GM18858 (cell line): ENCODE results near the gene NWD2.

Experiments used
- ATAC-seq: cut with Tn5 transposase; IDR thresholded peaks from one replicate; pipeline ENCODE4 v1.9.1; 2021; ENCODE audit not compliant: unreplicated experiment

The NWD2 gene

DNA sequence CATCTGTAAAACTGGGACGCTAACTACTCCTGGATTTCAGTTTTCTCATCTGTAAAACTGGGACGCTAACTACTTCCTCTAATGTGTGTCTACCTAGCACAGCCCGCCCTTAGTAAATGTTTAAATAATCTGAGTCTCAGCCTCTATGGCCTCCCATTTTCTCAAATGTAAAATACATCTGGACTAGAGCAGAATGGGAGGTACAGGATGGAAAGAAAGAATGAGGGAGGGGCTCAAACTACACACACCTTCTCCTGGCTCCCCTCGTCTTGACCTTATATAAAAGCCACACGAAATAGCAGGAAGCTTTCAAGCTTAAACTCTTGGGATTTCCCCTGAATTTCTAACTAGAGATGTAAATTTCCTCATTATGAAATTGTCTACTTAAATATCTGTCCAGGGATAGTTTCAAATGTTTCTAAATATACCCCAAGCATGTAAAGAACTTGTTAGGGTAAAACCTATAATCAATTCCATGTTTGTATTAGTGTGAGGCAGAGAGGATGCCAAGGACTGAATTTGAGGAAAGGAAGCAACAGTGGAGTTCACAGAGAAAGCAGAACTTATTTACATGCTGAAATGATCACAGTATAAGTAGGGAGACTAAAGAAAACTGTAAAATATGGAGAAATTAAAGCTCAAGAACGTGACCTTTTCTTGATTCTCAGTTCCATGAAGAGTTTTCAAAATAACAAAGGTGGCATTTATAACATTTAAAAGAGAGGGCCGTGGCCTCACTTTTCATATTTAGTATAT, 220.0 kb downstream of the NWD2 start:
- no peak for ATAC-seq

DNA sequence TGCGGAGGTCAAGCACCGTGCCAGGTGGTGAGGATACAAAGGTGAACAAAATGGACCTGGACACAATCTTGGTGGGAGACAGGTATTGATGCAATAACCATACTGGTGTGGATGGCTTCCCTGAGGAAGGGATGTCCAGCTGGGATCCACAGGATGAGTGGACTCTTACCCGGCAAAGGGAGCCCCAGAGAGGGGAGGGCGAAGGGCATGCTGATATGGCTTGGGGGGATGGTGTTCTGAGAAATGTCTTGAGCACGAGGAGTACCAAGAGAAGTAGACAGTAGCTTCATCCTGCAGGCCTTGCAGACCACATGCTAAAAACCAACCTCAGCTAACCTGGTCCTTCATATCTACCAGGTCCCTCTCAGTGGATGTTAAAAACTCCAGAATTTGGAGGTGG, 220.8 kb downstream of the NWD2 start:
- no peak for ATAC-seq

DNA sequence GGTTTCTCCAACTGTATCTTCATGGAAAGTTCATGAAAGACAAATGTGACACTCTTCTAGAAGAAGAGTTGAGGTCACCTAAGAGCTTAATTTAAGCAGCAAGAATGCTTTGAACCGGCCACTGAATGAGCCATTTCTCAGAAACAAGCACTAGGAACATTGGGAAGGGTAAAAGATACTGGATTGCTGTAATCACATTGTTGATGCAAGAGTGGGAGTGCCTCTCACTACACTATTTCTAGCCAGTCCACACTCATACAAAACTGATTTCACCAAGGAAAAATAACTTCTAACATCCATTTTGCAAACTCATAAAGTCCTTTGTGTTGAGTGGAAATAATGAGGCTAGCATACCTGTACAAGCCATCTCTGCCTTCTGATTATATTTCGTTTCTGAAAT, 221.3 kb downstream of the NWD2 start:
- ATAC-seq, result no peak

DNA sequence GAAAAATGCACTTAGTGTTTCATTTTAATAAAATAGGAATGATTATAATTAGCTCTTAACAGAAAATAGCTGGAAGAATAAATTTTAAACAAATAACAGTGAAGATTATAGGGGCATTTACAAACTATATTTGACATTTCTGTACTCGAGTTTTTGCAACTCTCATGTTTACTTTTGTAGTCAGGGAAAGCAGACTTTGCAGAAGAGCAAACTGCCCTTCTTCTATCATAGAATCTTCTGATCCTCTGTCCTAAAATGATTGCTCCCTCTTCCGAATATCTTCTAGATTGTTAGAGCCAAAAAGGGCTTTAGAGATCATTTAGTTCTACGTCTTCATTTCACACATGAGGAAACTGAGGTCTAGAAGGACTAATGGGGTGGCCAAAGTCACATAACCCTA, 222.7 kb downstream of the NWD2 start:
- ATAC-seq, result no peak

DNA sequence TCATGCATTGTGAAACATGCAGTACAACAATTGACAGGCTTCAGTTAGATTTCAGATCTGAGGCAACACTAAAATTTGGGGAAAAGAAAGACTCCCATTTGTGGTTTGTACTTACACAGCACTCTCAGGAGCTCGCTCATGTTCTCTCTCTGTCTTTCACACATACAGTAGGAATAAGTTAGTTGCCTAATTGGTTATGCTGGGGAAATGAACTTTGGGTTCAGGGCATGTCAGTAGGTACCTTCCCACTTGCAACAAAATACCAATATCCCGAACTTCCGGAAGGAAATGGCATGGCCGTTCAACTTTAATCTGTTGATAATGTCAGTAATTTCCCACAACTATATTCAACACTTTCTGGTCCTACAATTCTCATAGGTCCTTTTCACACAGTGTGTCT, 223.3 kb downstream of the NWD2 start:
- no peak for ATAC-seq

DNA sequence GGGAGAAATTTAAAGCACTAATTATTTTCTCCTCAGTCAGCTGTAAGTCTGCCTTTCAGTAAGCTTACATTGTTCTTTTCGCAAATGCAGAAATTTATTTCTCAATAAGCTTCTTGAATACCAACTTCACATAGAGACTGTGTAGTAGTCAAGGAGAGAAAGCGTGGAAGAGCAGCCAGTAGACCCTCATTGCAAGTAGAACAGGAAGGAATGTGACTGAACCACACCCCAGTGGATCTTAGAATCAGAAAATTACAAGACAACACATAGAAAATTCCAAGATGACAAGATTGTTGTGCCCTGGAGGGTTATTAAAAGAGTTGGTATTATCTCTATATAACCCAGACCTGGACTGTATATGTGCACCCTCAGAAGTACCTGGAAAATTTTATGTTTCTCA, 224.7 kb downstream of the NWD2 start:
- no peak for ATAC-seq

DNA sequence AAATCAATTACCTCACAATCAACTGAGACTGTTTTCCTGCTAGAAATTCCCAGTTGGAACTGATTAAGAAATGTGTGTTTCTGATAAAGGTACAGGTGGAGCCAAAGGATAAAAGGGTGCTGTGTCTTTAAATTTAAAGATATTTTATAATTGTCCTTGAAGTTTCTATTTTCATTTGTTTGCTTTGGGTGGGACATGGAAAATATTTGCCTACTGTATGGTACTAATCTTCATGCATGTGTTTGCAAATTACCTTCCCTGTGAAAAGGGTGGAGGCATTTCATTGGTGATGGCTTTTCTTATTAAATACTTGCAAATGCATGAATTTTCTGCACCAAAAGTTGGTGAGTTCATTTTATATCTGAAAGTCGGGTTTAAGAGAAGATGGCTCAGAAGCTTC, 225.7 kb downstream of the NWD2 start:
- ATAC-seq, result no peak

DNA sequence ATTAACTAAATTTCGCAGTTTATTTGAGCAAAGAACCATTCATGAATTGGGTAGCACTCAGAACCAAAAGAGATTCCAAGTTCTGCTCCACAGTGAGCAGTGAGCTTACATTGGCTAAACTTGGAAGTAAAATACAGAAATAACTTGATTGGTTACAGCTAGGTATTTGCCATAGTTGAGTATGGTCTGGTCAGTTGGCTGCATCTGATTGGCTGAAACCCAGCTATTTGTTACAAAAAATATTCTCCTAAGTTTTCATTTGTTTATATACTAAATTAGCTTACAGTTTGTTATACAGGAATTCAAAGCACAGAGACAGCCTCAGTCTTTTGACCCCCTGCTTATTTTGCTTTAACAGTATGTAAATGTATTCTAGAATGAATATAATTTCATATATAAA, 226.6 kb downstream of the NWD2 start:
- ATAC-seq, result no peak

DNA sequence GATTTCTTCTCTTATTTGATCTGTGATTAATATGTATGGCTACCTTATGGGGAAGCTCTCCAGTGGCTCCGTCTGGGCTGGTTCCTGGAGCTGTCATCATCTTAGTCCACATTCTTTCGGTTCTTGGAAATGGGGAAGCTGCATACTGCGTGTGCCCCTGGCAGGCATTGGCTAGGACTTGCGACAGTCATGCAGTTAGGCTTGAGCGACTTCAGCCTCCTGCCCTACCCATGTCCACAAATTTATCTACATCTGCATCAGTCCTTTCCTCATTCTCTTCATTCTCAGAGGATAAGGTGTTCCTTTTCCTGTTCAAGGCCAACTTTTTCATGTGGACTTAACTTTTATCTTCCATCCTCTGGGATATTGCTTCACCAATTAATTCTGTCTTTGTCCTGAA, 227.4 kb downstream of the NWD2 start:
- no peak for ATAC-seq

DNA sequence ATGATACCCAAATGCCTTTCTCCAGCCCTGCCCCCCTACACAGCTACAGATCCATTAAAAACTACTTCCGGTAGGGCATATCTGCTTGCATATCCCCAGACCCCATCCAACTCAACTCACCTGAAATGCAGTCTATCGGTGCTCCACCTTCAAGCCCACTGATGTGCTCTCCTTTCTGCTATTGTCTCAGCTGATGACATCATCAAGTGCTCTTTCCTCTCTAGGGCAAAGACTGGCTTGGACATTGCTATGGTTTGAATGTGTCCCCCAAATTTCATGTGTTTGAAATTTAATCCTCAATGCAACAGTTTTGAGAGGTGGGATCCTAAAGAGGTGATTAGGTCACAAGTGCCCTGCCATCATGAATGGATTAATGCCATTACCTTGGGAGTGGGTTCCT, 229.3 kb downstream of the NWD2 start:
- ATAC-seq, result no peak

DNA sequence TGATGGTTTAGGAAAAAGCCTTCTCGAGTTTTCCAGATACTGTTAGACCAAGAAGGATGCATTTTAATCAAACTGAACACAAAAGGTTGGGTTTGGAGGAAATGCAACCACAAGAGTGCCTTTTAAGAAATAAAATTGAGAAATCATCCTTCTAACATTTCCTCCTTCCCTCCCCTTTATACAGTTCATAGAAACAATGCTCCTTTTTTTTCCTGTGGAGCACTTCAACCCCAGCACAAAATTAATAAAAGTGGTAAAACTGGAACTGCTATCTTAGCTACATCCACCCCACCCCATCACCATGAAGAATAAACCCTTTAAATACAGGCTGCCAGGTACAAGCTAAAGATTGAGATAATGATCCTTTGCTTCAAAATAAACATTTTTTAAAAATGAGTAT, 230.5 kb downstream of the NWD2 start:
- ATAC-seq, result no peak

DNA sequence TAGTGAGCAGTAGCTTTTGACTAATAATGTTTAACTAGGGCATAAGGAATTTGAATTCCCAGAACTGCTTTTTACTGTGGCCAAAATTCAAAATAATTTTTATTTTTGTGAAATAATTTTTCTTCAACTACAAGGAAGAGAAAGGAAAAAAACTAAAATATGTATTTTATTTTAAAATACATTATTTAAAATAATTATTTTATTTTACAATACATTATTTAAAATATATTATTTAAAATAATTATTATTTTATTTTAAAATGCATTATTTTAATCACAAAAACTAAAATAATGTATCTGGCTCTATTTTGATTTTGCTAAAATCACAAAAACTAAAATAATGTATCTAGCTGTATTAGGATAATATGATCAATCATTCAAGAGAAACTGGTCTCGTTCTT, 231.2 kb downstream of the NWD2 start:
- no peak for ATAC-seq

DNA sequence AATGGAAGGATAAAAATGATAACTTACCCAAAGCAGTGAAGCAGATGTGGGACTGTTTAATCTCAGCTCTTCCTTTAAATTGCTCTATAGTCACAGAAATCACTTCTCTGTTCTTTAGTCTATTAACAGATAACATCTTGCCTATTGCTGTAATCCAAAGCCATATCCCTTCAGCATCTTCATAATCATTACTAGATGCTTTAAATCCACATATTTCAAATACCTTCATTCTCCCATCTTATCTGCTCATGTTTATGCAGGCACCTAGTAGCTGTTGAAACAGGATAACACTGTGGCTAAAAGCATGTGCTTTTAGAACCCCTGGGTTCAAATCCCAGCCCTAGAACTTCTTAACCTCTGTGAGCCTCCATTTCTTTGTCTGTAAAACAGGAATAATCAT, 231.7 kb downstream of the NWD2 start:
- no peak for ATAC-seq

DNA sequence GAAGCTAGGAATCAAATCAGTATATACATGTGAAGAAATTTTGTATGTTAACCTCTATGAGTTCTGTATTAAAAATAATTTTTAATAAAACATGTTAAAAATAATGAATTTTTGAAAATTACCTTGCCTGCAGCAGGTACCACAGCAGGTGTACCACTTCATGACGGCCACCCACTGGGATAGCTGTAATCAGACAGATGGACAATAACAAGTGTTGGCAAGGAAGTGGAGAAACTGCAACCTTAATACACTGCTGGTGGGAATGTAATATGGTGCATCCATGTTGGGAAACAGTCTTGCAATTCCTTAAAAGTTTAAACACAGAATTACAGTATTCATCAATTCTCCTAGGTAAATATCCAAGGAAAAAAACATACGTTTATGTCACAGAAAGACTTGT, 232.1 kb downstream of the NWD2 start:
- ATAC-seq, result no peak

DNA sequence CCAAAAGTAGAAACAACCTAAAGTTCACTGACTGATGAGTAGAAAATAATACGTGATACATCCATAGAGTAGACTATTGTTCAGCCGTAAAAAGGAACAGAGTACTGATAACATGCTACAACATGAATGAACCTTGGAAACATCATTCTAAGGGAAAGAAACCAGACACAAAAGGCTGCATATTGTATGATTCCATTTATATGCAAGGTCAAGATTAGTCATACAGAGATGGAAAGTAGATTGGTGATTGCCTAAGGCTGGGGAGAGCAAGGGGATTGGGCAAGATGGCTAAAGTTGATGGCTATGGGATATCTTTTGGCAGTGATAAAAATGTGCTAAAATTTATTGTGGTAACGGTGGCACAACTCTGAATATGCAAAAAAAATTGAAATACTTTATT, 232.6 kb downstream of the NWD2 start:
- ATAC-seq, result no peak

DNA sequence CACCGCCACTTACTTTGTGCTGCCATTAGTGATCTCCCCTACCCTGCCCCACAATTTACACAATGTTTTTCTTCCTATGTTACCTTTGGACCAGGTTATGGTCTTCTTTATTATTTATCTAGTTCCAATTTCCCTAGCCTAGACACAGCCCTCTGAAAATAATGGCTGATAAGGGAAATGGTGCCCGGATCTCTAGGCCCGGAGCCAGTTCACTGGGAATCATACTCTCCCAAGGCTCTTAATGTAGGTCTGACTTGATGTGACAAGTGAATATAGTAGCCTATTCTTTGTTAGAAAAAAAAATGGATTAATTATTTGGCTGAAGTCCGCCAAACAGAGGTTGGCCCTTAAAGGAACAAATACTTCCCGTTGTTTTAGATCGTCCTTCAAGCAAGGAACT, 233.6 kb downstream of the NWD2 start:
- ATAC-seq, result no peak

DNA sequence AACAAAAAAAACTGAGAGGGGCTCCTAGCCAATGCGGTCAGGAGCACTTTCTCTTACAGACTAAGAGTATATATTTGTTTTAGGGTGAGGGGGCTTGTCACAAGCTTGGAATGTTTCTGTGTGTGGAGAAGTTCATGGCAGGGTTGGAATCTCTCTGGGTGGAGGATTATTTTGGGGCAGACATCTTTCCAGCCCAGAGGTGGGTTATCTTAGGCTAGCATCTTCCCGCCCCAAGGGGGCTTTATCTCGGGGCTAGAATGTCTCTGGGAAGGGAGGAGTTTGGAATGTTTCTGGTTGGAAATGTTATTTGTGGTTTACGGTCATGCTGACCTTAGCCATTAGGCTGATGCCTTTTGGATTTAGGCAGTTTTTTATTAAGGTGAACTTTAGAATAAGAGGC, 236.0 kb downstream of the NWD2 start:
- ATAC-seq, result no peak

DNA sequence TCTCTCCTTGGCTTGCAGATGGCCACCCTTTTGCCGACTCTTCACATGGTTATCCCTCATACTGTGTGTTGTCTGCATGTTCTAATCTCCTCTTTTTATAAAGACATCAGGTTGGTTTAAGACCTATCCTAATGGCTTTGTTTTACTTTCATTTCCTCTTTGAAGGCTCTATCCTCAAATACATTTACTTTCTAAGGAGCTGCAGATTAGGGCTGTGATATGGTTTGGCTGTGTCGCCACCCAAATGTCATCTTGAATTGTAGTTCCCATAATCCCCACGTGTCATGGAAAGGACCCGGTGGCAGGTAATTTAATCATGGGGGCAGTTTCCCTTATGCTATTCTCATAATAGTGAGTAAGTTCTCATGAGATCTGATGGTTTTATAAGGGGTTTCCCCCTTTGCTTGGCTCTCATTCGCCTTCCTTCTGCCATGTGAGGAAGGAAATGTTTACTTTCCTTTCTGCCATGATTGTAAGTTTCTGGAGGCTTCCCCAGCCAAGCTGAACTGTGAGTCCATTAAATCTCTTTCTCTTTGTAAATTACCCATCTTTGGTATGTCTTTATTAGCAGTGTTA, 237.1 kb downstream of the NWD2 start:
- no peak for ATAC-seq

DNA sequence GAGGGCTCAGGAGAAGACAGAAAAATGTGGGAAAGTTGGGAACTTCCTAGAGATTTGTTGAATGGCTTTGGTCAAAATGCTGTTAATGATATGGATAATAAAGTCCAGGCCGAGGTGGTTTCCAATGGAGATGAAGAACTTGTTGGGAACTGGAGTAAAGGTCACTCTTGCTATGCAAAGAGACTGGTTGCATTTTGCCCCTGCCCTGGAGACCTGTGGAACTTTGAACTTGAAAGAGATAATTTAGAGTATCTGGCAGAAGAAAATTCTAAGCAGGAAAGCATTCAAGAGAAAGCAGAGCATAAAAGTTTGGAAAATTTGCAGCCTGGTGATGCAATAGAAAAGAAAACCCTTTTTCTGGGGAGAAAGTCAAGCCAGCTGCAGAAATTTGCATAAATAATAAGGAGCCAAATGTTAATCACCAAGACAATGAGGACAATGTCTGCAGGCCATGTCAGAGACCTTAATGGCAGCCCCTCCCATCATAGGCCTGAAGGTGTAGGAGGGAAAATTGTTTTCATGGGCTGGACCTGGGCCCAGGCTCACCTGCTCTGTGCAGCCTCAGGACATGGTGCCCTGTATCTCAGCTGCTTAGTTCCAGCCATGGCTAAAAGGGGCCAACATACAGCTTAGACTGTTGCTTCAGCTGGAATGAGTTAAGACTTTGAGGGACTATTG, 237.8 kb downstream of the NWD2 start:
- no peak for ATAC-seq

DNA sequence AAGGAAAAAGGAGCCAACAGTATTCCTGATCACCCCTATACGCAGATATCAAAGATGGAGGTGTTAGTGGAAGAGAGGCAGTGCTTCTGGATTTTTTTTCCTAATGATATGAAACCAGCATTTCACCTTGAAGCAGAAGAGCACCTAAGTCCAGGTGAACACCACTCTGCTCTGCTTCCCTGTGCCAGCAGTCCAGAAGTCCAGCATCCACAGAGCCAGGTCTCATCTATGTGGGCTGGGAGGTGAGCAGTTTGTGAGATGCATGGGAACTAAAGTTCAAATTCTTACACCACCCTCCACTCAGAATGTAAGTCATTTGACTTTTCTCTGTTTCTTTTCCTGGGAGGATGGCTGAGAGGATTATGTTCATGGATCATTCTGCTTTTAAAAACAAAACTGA, 239.1 kb downstream of the NWD2 start:
- ATAC-seq, result no peak

DNA sequence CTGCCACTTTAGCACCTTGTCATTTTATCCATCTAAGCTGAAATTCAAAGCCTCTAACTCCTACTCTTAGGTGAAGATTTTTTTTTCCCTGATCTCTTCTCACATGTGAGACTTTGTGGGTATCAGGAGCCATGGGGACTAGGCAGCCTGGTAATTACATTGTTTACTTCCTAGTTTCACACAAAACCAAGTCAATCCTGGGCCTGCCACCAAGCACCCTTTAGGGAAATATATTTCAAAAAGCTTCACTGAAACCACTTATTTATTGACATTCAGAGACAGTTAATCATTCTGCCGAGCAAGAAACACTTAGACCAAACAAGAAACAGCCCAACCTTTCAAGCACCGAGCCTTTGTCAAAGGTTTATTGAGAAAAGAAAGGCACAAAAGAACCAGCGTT, 241.6 kb downstream of the NWD2 start:
- ATAC-seq, result no peak

DNA sequence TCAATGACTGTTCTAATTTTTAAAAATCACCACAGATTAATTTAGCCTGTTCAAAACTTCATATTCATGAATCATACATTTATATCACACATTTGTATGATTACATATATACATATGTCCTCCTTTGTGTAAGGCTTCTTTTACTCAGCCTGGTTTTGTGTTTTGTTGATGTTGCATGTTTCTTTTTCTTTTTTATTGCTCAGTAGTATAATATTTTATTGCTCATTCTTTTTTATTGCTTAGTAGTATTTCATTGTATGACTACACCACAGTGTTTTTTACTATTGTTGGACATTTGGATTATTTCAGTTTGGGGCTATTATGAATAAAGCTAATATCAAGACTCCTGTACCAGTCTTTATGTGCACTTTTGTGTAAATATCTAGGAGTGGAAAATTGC, 243.1 kb downstream of the NWD2 start:
- no peak for ATAC-seq

DNA sequence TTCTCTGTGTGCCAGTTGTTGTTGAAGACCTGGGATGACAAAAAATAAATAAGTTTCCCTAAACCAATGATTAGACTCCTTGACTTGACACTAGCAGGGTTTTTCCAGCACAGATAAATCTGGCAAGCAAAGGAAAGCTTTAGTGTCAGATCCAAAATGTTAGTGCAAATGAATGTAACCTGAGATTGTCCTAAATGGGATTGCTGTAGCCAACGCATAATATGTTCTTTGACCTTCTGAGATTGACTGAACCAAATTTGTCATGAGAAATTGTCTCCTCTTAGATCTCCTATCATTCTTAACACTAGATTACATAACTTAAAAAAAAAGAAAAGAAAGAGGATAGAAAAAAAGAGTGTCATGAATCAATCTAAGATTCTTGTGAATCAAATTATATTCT, 245.2 kb downstream of the NWD2 start:
- ATAC-seq, result no peak
